Uterus (tissue), 2 donors: Measurements from ENCODE around the gene CHRND.

Experiments
- CTCF ChIP-seq, 4 experiments: fragments of 200-600 bp in 2 of 4; fragments of 450-650 bp in 2 of 4; sonication (generic) in 2 of 4; IDR thresholded peaks; one replicate each; pipeline ENCODE4 v1.5.1; 2016 to 2019; ENCODE audit warnings: antibody characterized with exemption in 4 of 4, mild to moderate bottlenecking in 2 of 4, moderate library complexity in 1 of 4
- POLR2A ChIP-seq, 2 donors: fragments of 450-650 bp; IDR thresholded peaks; one replicate each; pipeline ENCODE4 v1.6.1; 2016; ENCODE audit warnings: antibody characterized with exemption in 2 of 2, mild to moderate bottlenecking in 1 of 2, moderate library complexity in 1 of 2

GRCh38 chr2:232525791-232526371 is at the start of gene CHRND:
- no peak for TF ChIP-seq CTCF (IDR thresholded peaks at IDR 0.05)
- no peak for TF ChIP-seq POLR2A (IDR thresholded peaks at IDR 0.05)
